ENCODE data around the gene TXNRD2.

The TXNRD2 gene

DNA sequence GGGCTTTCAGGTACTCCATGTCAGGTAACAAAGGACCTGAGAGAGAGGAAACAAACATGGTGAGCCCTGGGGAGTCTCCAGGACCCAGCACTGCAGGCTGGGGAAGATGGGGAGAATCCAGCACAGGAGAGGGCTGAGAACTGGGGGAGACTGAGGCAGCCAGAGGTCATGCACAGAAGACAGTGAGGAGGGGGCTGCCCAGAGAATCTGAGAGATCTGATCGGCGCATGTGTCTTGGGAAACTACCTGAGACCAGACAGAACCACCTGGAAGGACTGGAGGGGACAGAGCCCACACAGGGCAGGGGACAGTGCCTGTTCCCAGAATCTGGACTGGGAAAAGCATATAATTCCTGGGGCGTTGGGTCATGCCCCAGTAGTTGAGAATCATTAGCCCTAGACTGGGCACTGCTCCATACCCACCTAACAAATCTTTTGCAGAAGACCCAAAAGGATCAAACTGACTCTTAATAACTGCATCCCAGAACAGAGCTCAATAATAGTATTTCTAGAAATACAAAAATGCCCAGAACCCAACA, 20.0 kb downstream of the TXNRD2 start:
- in situ Hi-C loops (cut with MboI; ENCODE audit: low sequenced_read_pairs, unreplicated experiment) = no loop called here
- TF ChIP-seq, protein P1, sequence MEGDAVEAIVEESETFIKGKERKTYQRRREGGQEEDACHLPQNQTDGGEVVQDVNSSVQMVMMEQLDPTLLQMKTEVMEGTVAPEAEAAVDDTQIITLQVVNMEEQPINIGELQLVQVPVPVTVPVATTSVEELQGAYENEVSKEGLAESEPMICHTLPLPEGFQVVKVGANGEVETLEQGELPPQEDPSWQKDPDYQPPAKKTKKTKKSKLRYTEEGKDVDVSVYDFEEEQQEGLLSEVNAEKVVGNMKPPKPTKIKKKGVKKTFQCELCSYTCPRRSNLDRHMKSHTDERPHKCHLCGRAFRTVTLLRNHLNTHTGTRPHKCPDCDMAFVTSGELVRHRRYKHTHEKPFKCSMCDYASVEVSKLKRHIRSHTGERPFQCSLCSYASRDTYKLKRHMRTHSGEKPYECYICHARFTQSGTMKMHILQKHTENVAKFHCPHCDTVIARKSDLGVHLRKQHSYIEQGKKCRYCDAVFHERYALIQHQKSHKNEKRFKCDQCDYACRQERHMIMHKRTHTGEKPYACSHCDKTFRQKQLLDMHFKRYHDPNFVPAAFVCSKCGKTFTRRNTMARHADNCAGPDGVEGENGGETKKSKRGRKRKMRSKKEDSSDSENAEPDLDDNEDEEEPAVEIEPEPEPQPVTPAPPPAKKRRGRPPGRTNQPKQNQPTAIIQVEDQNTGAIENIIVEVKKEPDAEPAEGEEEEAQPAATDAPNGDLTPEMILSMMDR (IDR thresholded peaks at IDR 0.05; ENCODE audit: borderline replicate concordance, control extremely low read depth, extremely low read depth, insufficient read depth, missing control alignments) = no peak
- DNase-seq (ENCODE audit: low spot score) = peak; percentile 2

DNA sequence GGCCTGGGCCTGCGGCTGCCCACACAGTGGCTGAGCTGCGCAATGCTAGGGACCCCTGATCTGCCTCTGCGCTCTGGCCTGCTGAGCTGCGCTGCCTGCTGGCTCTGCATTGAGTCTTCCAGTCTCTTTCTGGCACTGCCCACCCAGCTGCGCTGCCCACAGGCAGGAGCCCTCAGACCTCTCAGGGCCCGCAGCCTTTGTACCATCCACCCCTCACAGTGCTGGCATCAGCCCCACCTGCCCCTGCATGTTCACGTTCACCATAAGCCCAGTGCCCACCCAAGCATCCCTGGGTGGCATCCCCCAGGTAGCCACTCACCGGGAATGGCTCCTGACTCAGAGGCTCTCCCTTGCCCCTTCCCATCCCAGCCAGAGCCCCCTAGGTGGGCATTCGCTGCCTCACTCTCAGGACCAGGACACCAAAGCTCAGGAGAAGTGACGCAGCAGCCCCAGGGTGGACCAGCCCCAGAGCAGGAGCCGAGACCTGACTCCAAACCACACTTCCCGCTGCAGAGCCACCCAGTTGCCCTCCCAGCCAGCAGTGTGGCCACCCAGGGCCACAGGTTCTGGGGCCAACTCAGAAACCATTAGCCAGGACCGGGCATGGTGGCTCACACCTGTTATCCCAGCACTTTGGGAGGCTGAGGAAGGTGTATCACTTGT, 21.8 kb downstream of the TXNRD2 start:
- TF ChIP-seq, protein P1 (IDR thresholded peaks at IDR 0.05; ENCODE audit: borderline replicate concordance, control extremely low read depth, extremely low read depth, insufficient read depth, missing control alignments) = no peak
- DNase-seq (ENCODE audit: low spot score) = peak; percentile 14
- in situ Hi-C loops (cut with MboI; ENCODE audit: low sequenced_read_pairs, unreplicated experiment) = no loop called here

DNA sequence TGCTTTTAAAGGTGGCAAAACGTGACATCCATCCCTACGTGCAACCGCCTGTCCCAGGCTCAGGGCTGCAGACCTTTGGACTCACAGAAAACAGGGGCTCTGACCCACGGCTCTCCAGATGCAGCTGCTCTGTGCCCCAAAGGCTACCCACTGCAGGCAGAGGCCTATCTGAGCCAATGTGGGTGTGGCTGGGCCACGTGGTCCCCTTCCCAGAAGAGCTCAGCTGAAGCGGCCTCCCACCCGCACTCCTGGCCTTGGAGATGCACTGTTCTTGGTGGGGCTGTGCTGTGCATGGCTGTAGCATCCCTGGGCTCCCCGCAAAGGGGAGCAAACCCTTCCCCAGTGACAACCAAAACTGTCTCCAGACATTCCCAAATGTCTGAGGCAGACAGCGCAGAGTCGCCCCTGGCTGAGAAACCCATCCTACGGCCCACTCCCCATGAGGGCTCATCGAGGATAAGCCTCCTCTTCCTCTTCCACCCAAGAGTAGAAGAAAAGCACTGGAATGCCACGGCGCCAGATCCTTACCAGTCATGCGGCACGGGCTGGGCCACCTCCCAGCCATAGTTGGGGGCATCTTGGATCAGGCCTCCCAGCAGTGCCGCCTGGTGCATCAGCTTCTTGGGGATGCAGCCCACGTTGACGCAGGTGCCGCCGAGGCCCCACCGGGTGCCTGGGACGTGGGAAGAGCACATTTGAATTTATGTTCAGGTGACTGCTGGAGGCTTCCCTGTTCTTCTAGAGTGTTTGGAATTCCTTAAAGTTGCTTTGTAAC, 23.1 kb downstream of the TXNRD2 start:
- TF ChIP-seq, protein P1 (IDR thresholded peaks at IDR 0.05; ENCODE audit: borderline replicate concordance, control extremely low read depth, extremely low read depth, insufficient read depth, missing control alignments) = no peak
- in situ Hi-C loops (cut with MboI; ENCODE audit: low sequenced_read_pairs, unreplicated experiment) = no loop called here
- DNase-seq (ENCODE audit: low spot score) = peak; percentile 6

DNA sequence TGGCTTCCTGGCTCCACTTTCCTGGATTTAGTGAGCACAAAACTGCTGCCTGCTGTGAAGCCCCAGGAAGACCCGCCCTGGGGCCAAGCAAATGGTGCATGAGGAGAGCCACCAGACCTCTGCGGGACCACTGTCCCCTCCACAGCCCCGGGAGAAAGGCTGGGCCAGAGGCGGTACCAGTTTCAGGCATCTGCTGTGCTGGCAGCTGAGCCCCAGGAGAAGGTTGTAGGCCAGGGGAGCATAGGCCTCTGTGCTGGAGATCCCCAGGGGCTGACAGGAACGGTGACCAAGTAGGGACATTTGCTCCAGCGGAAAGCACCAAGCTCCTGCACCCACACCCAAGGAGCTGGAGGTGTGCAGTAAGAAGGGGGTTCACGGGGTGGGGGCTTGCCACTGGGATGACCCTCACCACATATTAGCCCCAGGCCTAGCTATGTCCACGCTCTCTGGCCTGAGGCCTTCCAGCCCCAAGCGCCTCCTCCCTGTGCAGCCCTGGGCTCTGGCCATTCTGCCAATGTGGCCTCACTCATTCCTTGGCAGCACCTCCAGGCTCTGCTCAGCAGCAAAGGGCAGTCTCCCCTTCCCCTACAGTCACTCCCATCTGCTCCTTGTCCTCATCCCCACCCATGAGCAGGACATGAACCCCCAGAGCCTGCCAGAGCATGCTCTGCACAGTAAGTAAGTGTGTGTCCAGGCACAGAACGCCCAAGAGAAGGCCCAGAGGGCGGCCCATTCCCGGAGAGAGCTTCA, 24.1 kb downstream of the TXNRD2 start:
- TF ChIP-seq, protein P1 (IDR thresholded peaks at IDR 0.05; ENCODE audit: borderline replicate concordance, control extremely low read depth, extremely low read depth, insufficient read depth, missing control alignments) = no peak
- in situ Hi-C loops (cut with MboI; ENCODE audit: low sequenced_read_pairs, unreplicated experiment) = no loop called here

DNA sequence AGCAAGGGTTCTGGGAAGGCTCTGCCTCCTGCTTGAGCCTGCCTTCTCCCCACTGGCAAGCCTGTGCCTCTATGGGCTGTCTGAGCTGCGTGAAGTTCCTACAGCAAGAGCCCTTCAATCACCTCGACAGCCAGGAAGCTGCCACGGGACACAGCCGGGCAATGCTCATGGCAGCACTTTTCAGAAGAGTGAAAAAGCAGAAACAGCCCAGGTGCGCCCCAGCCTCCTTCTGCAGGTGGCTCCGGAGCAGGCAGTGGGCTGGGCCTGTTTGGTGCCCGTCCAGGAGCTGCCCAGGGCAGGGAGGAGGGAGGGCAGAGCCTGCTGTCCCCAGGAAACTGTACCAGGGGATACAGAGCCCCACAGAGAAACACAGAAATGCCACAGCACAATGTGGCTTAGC, 24.7 kb downstream of the TXNRD2 start:
- in situ Hi-C loops (cut with MboI; ENCODE audit: low sequenced_read_pairs, unreplicated experiment) = no loop called here
- TF ChIP-seq, protein P1 (IDR thresholded peaks at IDR 0.05; ENCODE audit: borderline replicate concordance, control extremely low read depth, extremely low read depth, insufficient read depth, missing control alignments) = no peak
- DNase-seq (ENCODE audit: low spot score) = no peak

More for the DNA sequence above, 24.1 kb downstream of the TXNRD2 start:
- no peak for DNase-seq (ENCODE audit: low spot score)

DNA sequence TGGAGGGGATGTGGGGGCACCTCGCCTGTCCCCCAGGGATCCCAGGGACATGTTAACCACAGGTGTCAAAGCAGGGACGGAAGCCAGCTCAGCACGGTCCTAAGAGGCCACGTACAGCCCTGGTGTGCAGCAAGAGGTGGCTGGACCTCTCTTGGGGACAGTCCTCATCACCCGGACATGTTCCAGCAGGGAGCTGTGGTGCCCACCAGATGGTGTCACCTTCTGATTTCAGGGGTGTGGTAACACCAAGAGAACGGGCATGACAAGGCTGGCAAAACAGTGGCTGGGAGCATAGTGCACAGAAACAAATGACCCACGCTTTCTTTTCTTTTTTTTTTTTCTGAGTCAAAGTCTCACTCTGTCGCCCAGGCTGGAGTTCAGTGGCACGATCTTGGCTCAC, 25.6 kb downstream of the TXNRD2 start:
- TF ChIP-seq, protein P1 (IDR thresholded peaks at IDR 0.05; ENCODE audit: borderline replicate concordance, control extremely low read depth, extremely low read depth, insufficient read depth, missing control alignments) = no peak
- no peak for DNase-seq (ENCODE audit: low spot score)
- in situ Hi-C loops (cut with MboI; ENCODE audit: low sequenced_read_pairs, unreplicated experiment) = no loop called here
